Subcutaneous abdominal adipose tissue (tissue), 5 donors: Measurements from ENCODE around the gene AKNAD1.

Experiments
- H3K27ac ChIP-seq: one replicate; pipeline ENCODE4 v1.7.0; 2013; ENCODE audit warnings: low read depth, mild to moderate bottlenecking, inconsistent platforms, low read length, moderate library complexity
- H3K27me3 ChIP-seq, 5 donors: one replicate each; pipeline ENCODE4 v1.7.0; 2013; ENCODE audit warnings: low read length in 5 of 5, inconsistent platforms in 1 of 5; ENCODE audit not compliant: control insufficient read depth in 5 of 5, insufficient read depth in 4 of 5
- H3K36me3 ChIP-seq, 5 donors: one replicate each; pipeline ENCODE4 v1.7.0; 2013; ENCODE audit warnings: low read length in 5 of 5; ENCODE audit not compliant: control insufficient read depth in 5 of 5, insufficient read depth in 5 of 5
- H3K4me1 ChIP-seq, 5 donors: one replicate each; pipeline ENCODE4 v1.7.0; 2013; ENCODE audit warnings: low read length in 5 of 5, mild to moderate bottlenecking in 3 of 5, moderate library complexity in 1 of 5; ENCODE audit not compliant: control insufficient read depth in 5 of 5, insufficient read depth in 5 of 5
- H3K4me3 ChIP-seq, 5 donors: one replicate each; pipeline ENCODE4 v1.7.0; 2013; ENCODE audit warnings: low read length in 5 of 5, low read depth in 1 of 5
- H3K9ac ChIP-seq, 5 donors: one replicate each; pipeline ENCODE4 v1.7.0; 2013; ENCODE audit warnings: low read length in 5 of 5, mild to moderate bottlenecking in 4 of 5, moderate library complexity in 3 of 5
- H3K9me3 ChIP-seq, 5 donors: one replicate each; pipeline ENCODE4 v1.7.0; 2013; ENCODE audit warnings: low read length in 5 of 5; ENCODE audit not compliant: control insufficient read depth in 5 of 5
- donor health status: healthy.
- donor health status: healthy.
- donor health status: healthy.
- donor health status: healthy.
- donor health status: healthy.

The AKNAD1 gene

GRCh38 chr1:108816049-108816893 is 40.6 kb downstream of the AKNAD1 start:
- H3K9me3 ChIP-seq: no peaks in the 10 kb centered on the region
- peak overlapping the region in 2 of 5 donors; percentile 35 to 50 for H3K9ac ChIP-seq
- H3K27ac ChIP-seq: peak overlapping the region; percentile 45
- peaks cover 0 to 5% (median 3%) of the 10 kb centered on the region in 5 donors for H3K36me3 ChIP-seq
- H3K4me3 ChIP-seq: peak overlapping the region in 4 of 5 donors; percentile 49 to 69 (median 56)
- peaks cover 0 to 39% (median 28%) of the 10 kb centered on the region in 5 donors for H3K4me1 ChIP-seq
- H3K27me3 ChIP-seq: peaks cover 0 to 6% (median 0%) of the 10 kb centered on the region in 5 donors

GRCh38 chr1:108815566-108815965 is 41.3 kb downstream of the AKNAD1 start:
- no peak overlapping the region for H3K4me3 ChIP-seq
- H3K36me3 ChIP-seq: peaks cover 0 to 5% (median 3%) of the 10 kb centered on the region in 5 donors
- no peak overlapping the region for H3K9ac ChIP-seq
- H3K27me3 ChIP-seq: peaks cover 0 to 6% (median 0%) of the 10 kb centered on the region in 5 donors
- H3K9me3 ChIP-seq: no peaks in the 10 kb centered on the region
- H3K27ac ChIP-seq: peak overlapping the region; percentile 45
- peaks cover 0 to 39% (median 28%) of the 10 kb centered on the region in 5 donors for H3K4me1 ChIP-seq

- Histone ChIP-seq H3K36me3 (peaks cover 0 to 13% (median 9%) of the 10 kb centered on the region in 5 donors), H3K4me3 (no peak overlapping the region), H3K9me3 (no peaks in the 10 kb centered on the region), H3K4me1 (peaks cover 0 to 39% (median 28%) of the 10 kb centered on the region in 5 donors), H3K27ac (peak overlapping the region; percentile 45), H3K9ac (no peak overlapping the region), H3K27me3 (peaks cover 0 to 6% (median 0%) of the 10 kb centered on the region in 5 donors)
These were observed 42.4 kb downstream of the AKNAD1 start for GRCh38 chr1:108814343-108815125.

- H3K36me3 ChIP-seq: peaks cover 6 to 16% (median 15%) of the 10 kb centered on the region in 5 donors
- no peak overlapping the region for H3K9ac ChIP-seq
- peaks cover 0 to 4% (median 0%) of the 10 kb centered on the region in 5 donors for H3K27me3 ChIP-seq
- no peaks in the 10 kb centered on the region for H3K9me3 ChIP-seq
- no peak overlapping the region for H3K27ac ChIP-seq
- peaks cover 0 to 39% (median 28%) of the 10 kb centered on the region in 5 donors for H3K4me1 ChIP-seq
- no peak overlapping the region for H3K4me3 ChIP-seq
These were observed 43.6 kb downstream of the AKNAD1 start for GRCh38 chr1:108813326-108813725.

- Histone ChIP-seq H3K9me3 (no peaks in the 10 kb centered on the region), H3K27ac (no peak overlapping the region), H3K9ac (no peak overlapping the region), H3K27me3 (no peaks in the 10 kb centered on the region), H3K4me3 (no peak overlapping the region), H3K36me3 (peaks cover 9 to 31% (median 18%) of the 10 kb centered on the region in 5 donors), H3K4me1 (peaks cover 0 to 32% (median 21%) of the 10 kb centered on the region in 5 donors)
These were observed 45.3 kb downstream of the AKNAD1 start for GRCh38 chr1:108811611-108812010.

- H3K36me3 ChIP-seq: peaks cover 17 to 55% (median 32%) of the 10 kb centered on the region in 5 donors
- no peak overlapping the region for H3K4me3 ChIP-seq
- H3K27ac ChIP-seq: no peak overlapping the region
These were observed 48.5 kb downstream of the AKNAD1 start for GRCh38 chr1:108808438-108808837.

GRCh38 chr1:108803548-108803947 is 53.3 kb downstream of the AKNAD1 start:
- H3K4me3 ChIP-seq: no peak overlapping the region
- H3K36me3 ChIP-seq: peaks cover 32 to 80% (median 43%) of the 10 kb centered on the region in 5 donors
- H3K4me1 ChIP-seq: no peaks in the 10 kb centered on the region
- H3K9me3 ChIP-seq: no peaks in the 10 kb centered on the region
- H3K27ac ChIP-seq: no peak overlapping the region
- no peak overlapping the region for H3K9ac ChIP-seq
- H3K27me3 ChIP-seq: no peaks in the 10 kb centered on the region

More at GRCh38 chr1:108808438-108808837, 48.5 kb downstream of the AKNAD1 start:
- Histone ChIP-seq H3K9me3 (no peaks in the 10 kb centered on the region), H3K27me3 (no peaks in the 10 kb centered on the region), H3K4me1 (peaks cover 0 to 3% (median 0%) of the 10 kb centered on the region in 5 donors), H3K9ac (no peak overlapping the region)

GRCh38 chr1:108801101-108801500 is 55.8 kb downstream of the AKNAD1 start:
- Histone ChIP-seq H3K27me3 (no peaks in the 10 kb centered on the region), H3K9ac (no peak overlapping the region), H3K27ac (no peak overlapping the region), H3K9me3 (no peaks in the 10 kb centered on the region), H3K4me1 (no peaks in the 10 kb centered on the region), H3K36me3 (peaks cover 39 to 78% (median 44%) of the 10 kb centered on the region in 5 donors), H3K4me3 (no peak overlapping the region)

GRCh38 chr1:108799001-108799400 is 57.9 kb downstream of the AKNAD1 start:
- Histone ChIP-seq H3K9ac (no peak overlapping the region), H3K4me3 (no peak overlapping the region), H3K9me3 (no peaks in the 10 kb centered on the region), H3K27me3 (no peaks in the 10 kb centered on the region), H3K36me3 (peaks cover 43 to 83% (median 52%) of the 10 kb centered on the region in 5 donors), H3K4me1 (no peaks in the 10 kb centered on the region), H3K27ac (no peak overlapping the region)
